Tibial nerve (tissue), 4 donors: ENCODE data around the gene ADGRL3.

Experiments used
- CTCF ChIP-seq, 5 experiments: fragments of 200-600 bp in 3 of 5; fragments of 450-650 bp in 2 of 5; sonication (generic) in 3 of 5; IDR thresholded peaks; one replicate each; pipeline ENCODE4 v1.5.1; 2016 to 2019; ENCODE audit warnings: antibody characterized with exemption in 5 of 5, mild to moderate bottlenecking in 3 of 5, moderate library complexity in 2 of 5
- EP300 ChIP-seq, 2 donors: sonication (generic); formaldehyde crosslinking; IDR thresholded peaks; one replicate each; pipeline ENCODE4 v1.6.1; 2017; ENCODE audit warnings: antibody characterized with exemption in 2 of 2, mild to moderate bottlenecking in 1 of 2
- POLR2A ChIP-seq, 2 donors: fragments of 450-650 bp; IDR thresholded peaks; one replicate each; pipeline ENCODE4 v1.6.1; 2017; ENCODE audit warnings: antibody characterized with exemption in 2 of 2, mild to moderate bottlenecking in 2 of 2, moderate library complexity in 2 of 2

- TF ChIP-seq CTCF (IDR thresholded peaks at IDR 0.05): no peak
- no peak for TF ChIP-seq POLR2A (IDR thresholded peaks at IDR 0.05)
- TF ChIP-seq EP300 (IDR thresholded peaks at IDR 0.05): no peak
Observed at GRCh38 chr4:61909031-61909430, 708.9 kb downstream of the ADGRL3 start.
